HG03095 (cell line): ENCODE measurements around the gene SFR1.
"Not testable (repeated sequence)": the region's sequence is repeated elsewhere in the genome, so short reads cannot be mapped to it uniquely, and the experiment has no call there.

ENCODE experiments used
- ATAC-seq: cut with Tn5 transposase; IDR thresholded peaks from one replicate; pipeline ENCODE4 v1.9.1; 2021; ENCODE audit warnings: moderate library complexity; ENCODE audit not compliant: unreplicated experiment

Gene SFR1

DNA sequence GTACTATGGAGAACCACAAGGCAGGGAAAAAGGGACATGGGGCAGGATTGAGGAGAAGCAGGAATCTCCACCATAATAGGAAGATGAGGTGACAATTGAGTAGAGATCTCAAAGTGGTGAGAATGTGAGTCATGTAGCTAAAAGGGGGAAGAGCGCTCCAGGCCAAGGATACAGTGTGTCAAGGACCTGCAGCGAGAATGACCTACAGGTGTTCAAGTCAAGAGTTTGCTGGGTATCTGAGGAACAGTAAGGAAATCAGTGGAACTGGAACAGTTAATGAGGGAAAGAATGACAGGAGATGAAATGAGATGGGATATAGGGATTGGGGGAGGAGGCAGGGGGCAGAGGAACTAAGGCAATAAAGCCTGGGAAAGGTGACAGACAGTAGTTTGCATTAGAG is 33.6 kb downstream of the SFR1 start:
- ATAC-seq: no peak

DNA sequence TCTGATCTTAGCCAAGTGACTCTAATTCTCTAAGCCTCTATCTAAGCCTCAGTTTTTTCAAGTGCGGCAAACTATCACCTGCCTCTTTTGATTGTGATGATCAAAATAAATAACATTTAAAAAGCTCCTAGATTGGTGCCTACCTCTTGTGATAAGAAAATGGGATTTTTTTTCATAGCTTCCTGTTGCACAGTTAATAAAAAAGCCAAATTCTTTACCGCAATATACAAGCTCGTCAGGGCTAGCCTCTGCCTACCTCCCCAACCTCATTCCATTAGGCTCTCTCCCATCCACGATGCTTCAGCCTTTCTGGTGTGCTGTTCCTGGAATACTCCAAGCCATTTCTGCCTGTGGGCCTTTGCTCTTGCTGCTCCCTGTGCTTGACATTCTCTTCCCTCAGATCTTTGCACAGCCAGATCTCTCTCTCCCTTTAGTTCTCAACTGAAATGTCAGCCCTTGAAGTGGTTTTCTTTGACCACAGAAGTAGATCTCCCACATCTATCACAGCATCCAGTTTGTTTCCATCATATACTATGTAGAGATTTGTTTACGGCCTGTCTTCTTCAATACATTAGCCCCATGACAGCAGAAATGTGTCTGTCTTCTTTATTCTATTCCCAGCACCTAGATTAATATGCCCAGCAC is 48.8 kb downstream of the SFR1 start:
- no peak for ATAC-seq

DNA sequence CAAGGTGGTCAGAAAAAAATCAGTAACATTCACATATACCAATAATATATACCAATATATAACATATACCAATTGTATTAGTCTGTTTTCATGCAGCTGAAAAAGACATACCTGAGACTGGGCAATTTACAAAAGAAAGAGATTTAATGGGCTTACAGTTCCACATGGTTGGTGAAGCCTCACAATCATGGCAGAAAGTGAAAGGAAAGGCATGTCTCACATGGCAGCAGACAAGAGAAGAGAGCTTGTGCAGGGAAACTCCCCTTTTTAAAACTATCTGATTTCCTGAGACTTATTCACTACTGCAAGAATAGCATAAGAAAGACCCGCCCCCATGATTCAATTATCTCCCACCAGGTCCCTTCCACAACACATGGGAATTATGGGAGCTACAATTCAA is 52.2 kb downstream of the SFR1 start:
- ATAC-seq: not testable (repeated sequence)
